Caco-2 (cell line): ENCODE data around the gene HJV. TPM values are rescaled to one million over a fixed set of nuclear protein-coding genes. Genes with fewer than 3 reads are reported as not detected.
A peak's percentile ranks its signal among the peaks of the same experiment; 100 is the strongest.

Experiments used
- BruUV-seq: library from RNA; stranded (reverse); fragments of 400-500 nt; replicated peaks from 2 replicates; lab custom pipeline; 2021; lab: Mats Ljungman, UMichigan
- CTCF ChIA-PET: fragments of 300-600 bp; sonication (Branson Sonifier 250); formaldehyde crosslinking; loops from one replicate; lab custom pipeline; 2022; ENCODE audit warnings: antibody characterized with exemption; lab: Charles Lee
- POLR2A ChIA-PET: fragments of 300-600 bp; sonication (Branson Sonifier 250); formaldehyde crosslinking; loops from one replicate; lab custom pipeline; 2022; ENCODE audit warnings: antibody characterized with exemption; lab: Charles Lee
- DNase-seq, 2 experiments: peaks; one replicate each; pipeline versions ENCODE4 v3.0.0 to v3.0.0-alpha.2; 2020 to 2022
- H3K27me3 ChIP-seq: replicated peaks from 2 replicates; pipeline ENCODE4 v1.6.0; 2011; ENCODE audit warnings: low read length; ENCODE audit not compliant: control insufficient read depth, insufficient read depth
- H3K36me3 ChIP-seq: 2 replicates; pipeline ENCODE4 v1.5.1; 2011; ENCODE audit warnings: low read length; ENCODE audit not compliant: control insufficient read depth, insufficient read depth
- H3K4me1 ChIP-seq: fragments of 250-450 bp; sonication (Bioruptor Pico); 2 replicates; pipeline ENCODE4 v1.5.1; 2020; ENCODE audit warnings: mild to moderate bottlenecking
- H3K4me3 ChIP-seq: 2 replicates; pipeline ENCODE4 v1.5.1; 2011; ENCODE audit warnings: low read depth, mild to moderate bottlenecking, control low read depth, low read length
- H3K9me3 ChIP-seq: fragments of 250-450 bp; sonication (Bioruptor Pico); 2 replicates; pipeline ENCODE4 v1.5.1; 2020; ENCODE audit warnings: mild to moderate bottlenecking, moderate library complexity
- H3K27ac Mint-ChIP-seq: one replicate; pipeline ENCODE4 v1.8.0; 2022; ENCODE audit warnings: mixed read lengths; ENCODE audit not compliant: unreplicated experiment
- H3K27me3 Mint-ChIP-seq: one replicate; pipeline ENCODE4 v1.8.0; 2022; ENCODE audit warnings: mixed read lengths; ENCODE audit not compliant: insufficient read depth, unreplicated experiment
- H3K36me3 Mint-ChIP-seq: one replicate; pipeline ENCODE4 v1.8.0; 2022; ENCODE audit warnings: mild to moderate bottlenecking, mixed read lengths; ENCODE audit not compliant: insufficient read depth, unreplicated experiment
- H3K4me1 Mint-ChIP-seq: one replicate; pipeline ENCODE4 v1.8.0; 2022; ENCODE audit warnings: low read depth, mixed read lengths; ENCODE audit not compliant: unreplicated experiment
- H3K4me3 Mint-ChIP-seq: one replicate; pipeline ENCODE4 v1.8.0; 2022; ENCODE audit warnings: mild to moderate bottlenecking, moderate library complexity, mixed read lengths; ENCODE audit not compliant: unreplicated experiment
- H3K9me3 Mint-ChIP-seq: one replicate; pipeline ENCODE4 v1.8.0; 2022; ENCODE audit warnings: mixed read lengths; ENCODE audit not compliant: unreplicated experiment
- intact Hi-C: fragments of 100-400 bp; cut with micrococcal nuclease; formaldehyde crosslinking; loops from one replicate; pipeline ENCODE4 v1.10.0; 2022; ENCODE audit not compliant: unreplicated experiment
- total RNA-seq: library from RNA; stranded (reverse); gene quantifications from 2 replicates; pipeline ENCODE4 v1.2.3, GENCODE V29; 2022
- TF ChIP-seq, protein P1 (sequence below), 2 experiments: fragments of 200-600 bp in 1 of 2; IDR thresholded peaks; 1 replicate in 1 of 2; 2 replicates in 1 of 2; pipeline versions ENCODE4 v1.5.1 to v1.8.0; 2011 to 2022; ENCODE audit warnings: antibody characterized with exemption in 1 of 2, control low read depth in 1 of 2, inconsistent platforms in 1 of 2, low read depth in 1 of 2, low read length in 1 of 2, mild to moderate bottlenecking in 1 of 2, moderate library complexity in 1 of 2; ENCODE audit not compliant: insufficient read depth in 1 of 2, severe bottlenecking in 1 of 2, unreplicated experiment in 1 of 2

The HJV gene
- total RNA-seq, 1 experiment from 2014 or later: not detected

DNA sequence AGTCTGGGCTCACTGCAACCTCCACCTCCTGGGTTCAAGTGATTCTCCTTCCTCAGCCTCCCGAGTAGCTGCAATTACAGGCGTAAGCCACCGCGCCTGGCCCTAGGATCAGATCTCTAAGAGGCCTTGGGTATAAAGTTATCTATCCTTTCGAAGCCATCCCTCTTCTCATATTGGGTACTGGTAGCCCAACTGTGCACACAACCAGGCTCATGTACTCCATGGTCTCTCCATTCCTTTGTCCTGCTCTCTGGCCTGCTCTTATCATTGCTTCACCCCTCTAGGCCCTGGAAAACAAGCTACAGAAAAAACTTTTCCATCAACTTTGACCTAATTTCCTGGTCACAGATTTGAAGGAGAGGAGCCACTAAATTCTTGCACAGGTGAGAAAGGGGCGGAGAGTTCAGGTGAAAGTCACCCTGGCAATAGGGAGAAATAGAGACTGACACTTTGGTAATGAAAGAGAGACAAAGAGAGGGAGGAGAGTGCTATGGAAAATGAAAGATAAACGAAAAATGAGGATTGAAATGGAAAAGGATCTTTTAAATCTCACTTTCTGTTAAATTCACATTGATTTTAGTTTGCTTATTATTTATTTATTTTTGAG lies 31.2 kb downstream of the HJV start:
- Histone ChIP-seq H3K4me1 (peaks cover 27% of the 10 kb centered on the region), H3K36me3 (peaks cover 16% of the 10 kb centered on the region; the same call in 1 of the 2 replicates), H3K9me3 (no peaks in the 10 kb centered on the region), H3K4me3 (no peak overlapping the region), H3K27me3 (no peaks in the 10 kb centered on the region)
- Mint-ChIP-seq H3K27ac (peak overlapping the region; percentile 37), H3K27me3 (no peaks in the 10 kb centered on the region), H3K36me3 (peaks cover 35% of the 10 kb centered on the region), H3K4me1 (peaks cover 17% of the 10 kb centered on the region), H3K9me3 (no peaks in the 10 kb centered on the region), H3K4me3 (no peak overlapping the region)
- no TSS peak for BruUV-seq
- intact Hi-C loops: no loop called here
- peak in 1 of 2 experiments; percentile 24 for DNase-seq
- POLR2A ChIA-PET: no interaction called here
- TF ChIP-seq, protein P1, sequence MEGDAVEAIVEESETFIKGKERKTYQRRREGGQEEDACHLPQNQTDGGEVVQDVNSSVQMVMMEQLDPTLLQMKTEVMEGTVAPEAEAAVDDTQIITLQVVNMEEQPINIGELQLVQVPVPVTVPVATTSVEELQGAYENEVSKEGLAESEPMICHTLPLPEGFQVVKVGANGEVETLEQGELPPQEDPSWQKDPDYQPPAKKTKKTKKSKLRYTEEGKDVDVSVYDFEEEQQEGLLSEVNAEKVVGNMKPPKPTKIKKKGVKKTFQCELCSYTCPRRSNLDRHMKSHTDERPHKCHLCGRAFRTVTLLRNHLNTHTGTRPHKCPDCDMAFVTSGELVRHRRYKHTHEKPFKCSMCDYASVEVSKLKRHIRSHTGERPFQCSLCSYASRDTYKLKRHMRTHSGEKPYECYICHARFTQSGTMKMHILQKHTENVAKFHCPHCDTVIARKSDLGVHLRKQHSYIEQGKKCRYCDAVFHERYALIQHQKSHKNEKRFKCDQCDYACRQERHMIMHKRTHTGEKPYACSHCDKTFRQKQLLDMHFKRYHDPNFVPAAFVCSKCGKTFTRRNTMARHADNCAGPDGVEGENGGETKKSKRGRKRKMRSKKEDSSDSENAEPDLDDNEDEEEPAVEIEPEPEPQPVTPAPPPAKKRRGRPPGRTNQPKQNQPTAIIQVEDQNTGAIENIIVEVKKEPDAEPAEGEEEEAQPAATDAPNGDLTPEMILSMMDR (IDR thresholded peaks at IDR 0.05; ENCODE audit: insufficient read depth in 1 of 2, low read depth in 1 of 2, low read length in 1 of 2, severe bottlenecking in 1 of 2, unreplicated experiment in 1 of 2): no peak
- CTCF ChIA-PET: interaction anchor here (0.7 to 1.3 kb wide), 3 partner anchors 11 to 26 kb away, joined by 3 to 4 read pairs (median 3); partner anchors contain the start of genes ANKRD34A and POLR3GL

- CTCF ChIA-PET: interaction anchor here (0.6 kb wide), 1 partner anchor 15 kb away, joined by 3 read pairs; no protein-coding TSS in a partner anchor
- no peak overlapping the region for H3K27ac Mint-ChIP-seq
Observed at GRCh38 chr1:145988773-145989172, 32.8 kb downstream of the HJV start.

DNA sequence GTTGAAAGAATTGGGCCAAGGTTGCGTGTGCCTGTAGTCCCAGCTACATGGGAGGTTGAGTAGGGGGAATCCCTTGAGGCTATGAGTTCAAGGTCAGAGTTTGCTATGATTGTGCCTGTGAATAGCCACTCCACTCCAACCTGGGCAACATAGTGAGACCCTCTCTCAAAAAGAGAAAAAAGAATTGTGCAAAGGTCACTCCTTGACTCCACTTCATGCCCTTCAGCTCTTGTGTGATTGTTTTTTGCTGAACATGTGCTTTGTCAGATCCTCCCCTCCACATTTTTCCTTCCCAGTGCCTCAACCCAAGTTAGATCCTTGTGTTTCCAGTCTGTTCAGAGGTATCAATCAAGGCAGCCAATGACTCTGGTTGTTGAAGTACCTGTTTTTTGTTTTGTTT lies 33.6 kb downstream of the HJV start:
- Mint-ChIP-seq H3K36me3 (peaks cover 10% of the 10 kb centered on the region), H3K4me3 (no peak overlapping the region), H3K9me3 (no peaks in the 10 kb centered on the region), H3K27ac (no peak overlapping the region), H3K27me3 (no peaks in the 10 kb centered on the region), H3K4me1 (peaks cover 21% of the 10 kb centered on the region)
- H3K36me3 ChIP-seq: peaks cover 3% of the 10 kb centered on the region; the same call in 1 of the 2 replicates
- POLR2A ChIA-PET: no interaction called here
- CTCF ChIA-PET: no interaction called here
- H3K9me3 ChIP-seq: no peaks in the 10 kb centered on the region
- no peak overlapping the region for H3K4me3 ChIP-seq
- TF ChIP-seq, protein P1 (IDR thresholded peaks at IDR 0.05; ENCODE audit: insufficient read depth in 1 of 2, low read depth in 1 of 2, low read length in 1 of 2, severe bottlenecking in 1 of 2, unreplicated experiment in 1 of 2): no peak
- no TSS peak for BruUV-seq
- intact Hi-C loops: no loop called here
- H3K4me1 ChIP-seq: peaks cover 22% of the 10 kb centered on the region
- no peak for DNase-seq
- H3K27me3 ChIP-seq: no peaks in the 10 kb centered on the region

More at GRCh38 chr1:145988773-145989172, 32.8 kb downstream of the HJV start:
- peaks cover 7% of the 10 kb centered on the region; the same call in 1 of the 2 replicates for H3K36me3 ChIP-seq
- TF ChIP-seq, protein P1 (IDR thresholded peaks at IDR 0.05; ENCODE audit: insufficient read depth in 1 of 2, low read depth in 1 of 2, low read length in 1 of 2, severe bottlenecking in 1 of 2, unreplicated experiment in 1 of 2): no peak
- Mint-ChIP-seq H3K4me1 (peaks cover 21% of the 10 kb centered on the region), H3K36me3 (peaks cover 19% of the 10 kb centered on the region), H3K4me3 (no peak overlapping the region), H3K9me3 (no peaks in the 10 kb centered on the region), H3K27me3 (no peaks in the 10 kb centered on the region)
- no peak for DNase-seq
- H3K9me3 ChIP-seq: no peaks in the 10 kb centered on the region
- POLR2A ChIA-PET: interaction anchor here (0.5 kb wide), 1 partner anchor 23 kb away, joined by 9 read pairs; no protein-coding TSS in a partner anchor
- intact Hi-C loops: no loop called here
- BruUV-seq: no TSS peak
- H3K4me1 ChIP-seq: peaks cover 22% of the 10 kb centered on the region
- H3K27me3 ChIP-seq: no peaks in the 10 kb centered on the region
- H3K4me3 ChIP-seq: no peak overlapping the region
